ENCODE results near the gene ZNF792.

DNA sequence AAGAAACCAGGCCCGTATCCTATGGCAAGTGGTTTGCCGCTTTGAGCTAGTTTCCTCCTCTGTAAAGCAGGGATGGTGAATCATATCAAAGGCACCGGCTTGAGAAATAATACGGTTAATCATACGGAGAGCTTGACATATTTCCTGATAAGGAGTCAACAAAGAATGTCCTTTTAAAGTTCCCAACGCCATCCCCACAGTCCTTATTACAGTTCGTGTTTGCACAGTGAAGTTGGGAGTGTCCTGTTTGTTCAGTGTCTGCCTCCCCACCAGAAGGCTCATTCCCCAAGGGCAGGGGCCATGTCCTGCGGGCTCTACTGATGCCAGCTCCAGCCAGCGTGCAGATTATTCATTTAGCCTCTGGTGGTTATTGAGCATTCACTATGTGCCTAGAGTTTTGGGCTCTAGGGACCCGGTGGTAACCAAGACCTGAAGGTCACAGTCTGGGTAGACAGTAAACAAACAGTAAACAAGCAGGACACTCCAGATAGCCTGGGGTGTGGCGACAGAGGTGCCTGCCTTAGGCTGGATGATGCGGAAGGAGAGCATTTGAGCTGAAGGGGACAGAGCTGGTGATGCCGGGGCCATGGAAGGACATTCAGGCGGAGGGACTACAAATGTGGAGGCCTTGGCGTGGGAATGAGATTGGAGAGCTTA lies 42.4 kb upstream of the ZNF792 start:
- TF ChIP-seq BCL11A (IDR thresholded peaks at IDR 0.05; ENCODE audit: low read depth in 2 of 2, low read length in 2 of 2) (no peak), TAF1 (IDR thresholded peaks at IDR 0.05; ENCODE audit: low read depth, low read length) (no peak), EZH2 (IDR thresholded peaks at IDR 0.05; ENCODE audit: low read depth, low read length, severe bottlenecking) (no peak)
- TF ChIP-seq, protein P1, sequence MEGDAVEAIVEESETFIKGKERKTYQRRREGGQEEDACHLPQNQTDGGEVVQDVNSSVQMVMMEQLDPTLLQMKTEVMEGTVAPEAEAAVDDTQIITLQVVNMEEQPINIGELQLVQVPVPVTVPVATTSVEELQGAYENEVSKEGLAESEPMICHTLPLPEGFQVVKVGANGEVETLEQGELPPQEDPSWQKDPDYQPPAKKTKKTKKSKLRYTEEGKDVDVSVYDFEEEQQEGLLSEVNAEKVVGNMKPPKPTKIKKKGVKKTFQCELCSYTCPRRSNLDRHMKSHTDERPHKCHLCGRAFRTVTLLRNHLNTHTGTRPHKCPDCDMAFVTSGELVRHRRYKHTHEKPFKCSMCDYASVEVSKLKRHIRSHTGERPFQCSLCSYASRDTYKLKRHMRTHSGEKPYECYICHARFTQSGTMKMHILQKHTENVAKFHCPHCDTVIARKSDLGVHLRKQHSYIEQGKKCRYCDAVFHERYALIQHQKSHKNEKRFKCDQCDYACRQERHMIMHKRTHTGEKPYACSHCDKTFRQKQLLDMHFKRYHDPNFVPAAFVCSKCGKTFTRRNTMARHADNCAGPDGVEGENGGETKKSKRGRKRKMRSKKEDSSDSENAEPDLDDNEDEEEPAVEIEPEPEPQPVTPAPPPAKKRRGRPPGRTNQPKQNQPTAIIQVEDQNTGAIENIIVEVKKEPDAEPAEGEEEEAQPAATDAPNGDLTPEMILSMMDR (IDR thresholded peaks at IDR 0.05; ENCODE audit: control extremely low read depth in 1 of 3, insufficient read depth in 1 of 3, low read depth in 1 of 3, low read length in 3 of 3) = no peak

Data from H1 (cell line).